C4-2B (cell line): ENCODE data around the gene KCTD6.

ENCODE experiments used
- H3K27ac ChIP-seq: fragments of 450-650 bp; 2 replicates; pipeline ENCODE4 v1.5.1; 2017
- CTCF ChIP-seq: fragments of 450-650 bp; conservative IDR thresholded peaks from 2 replicates; pipeline ENCODE4 v1.5.1; 2017; ENCODE audit warnings: mild to moderate bottlenecking
- ZFX ChIP-seq: fragments of 450-650 bp; IDR thresholded peaks from 2 replicates; pipeline ENCODE4 v1.6.1; 2017

Gene KCTD6

GRCh38 chr3:58487140-58487886 is 4.6 kb upstream of the KCTD6 start:
- H3K27ac ChIP-seq: no peak overlapping the region
- TF ChIP-seq CTCF (no peak), ZFX (no peak)

- H3K27ac ChIP-seq: no peak overlapping the region
- TF ChIP-seq CTCF: no peak
- no peak for TF ChIP-seq ZFX
Observed at GRCh38 chr3:58488967-58489366, 2.9 kb upstream of the KCTD6 start.

- TF ChIP-seq ZFX (no peak), CTCF (no peak)
- peak overlapping the region; percentile 33 for H3K27ac ChIP-seq
Observed at GRCh38 chr3:58490860-58491501, 915 bp upstream of the KCTD6 start.

GRCh38 chr3:58492494-58492905 is 604 bp downstream of the KCTD6 start:
- TF ChIP-seq CTCF (no peak), ZFX (0 out of 2 replicates have a peak, but pooled peaks have one; percentile 19)
- peak overlapping the region; percentile 81 for H3K27ac ChIP-seq

GRCh38 chr3:58494107-58494506 is 2.2 kb downstream of the KCTD6 start:
- no peak for TF ChIP-seq ZFX
- TF ChIP-seq CTCF: no peak

GRCh38 chr3:58495101-58495500 is 3.2 kb downstream of the KCTD6 start:
- no peak overlapping the region for H3K27ac ChIP-seq
- TF ChIP-seq CTCF: no peak

More at GRCh38 chr3:58494107-58494506, 2.2 kb downstream of the KCTD6 start:
- no peak overlapping the region for H3K27ac ChIP-seq

- no peak overlapping the region for H3K27ac ChIP-seq
- no peak for TF ChIP-seq ZFX
- no peak for TF ChIP-seq CTCF
Observed at GRCh38 chr3:58496206-58496857, 4.4 kb downstream of the KCTD6 start.
